ENCODE results near the gene CHMP6. TPM values are rescaled to one million over a fixed set of nuclear protein-coding genes. Genes with fewer than 3 reads are reported as not detected.

The CHMP6 gene
- 10 to 100 TPM; 13.9 to 16.7 TPM for total RNA-seq

GRCh38 chr17:80991645-80992076 lies at the start of gene CHMP6:
Gene CHMP6 (plus strand): TSS chr17:80991841. CDS start chr17:80991919, 78 bp downstream.
- POLR2A ChIA-PET, result interaction anchor here (2.1 kb wide), 1 partner anchor 10 kb away, joined by 8 read pairs; no protein-coding TSS in a partner anchor
- intact Hi-C loops (cut with micrococcal nuclease), result no loop called here

DNA sequence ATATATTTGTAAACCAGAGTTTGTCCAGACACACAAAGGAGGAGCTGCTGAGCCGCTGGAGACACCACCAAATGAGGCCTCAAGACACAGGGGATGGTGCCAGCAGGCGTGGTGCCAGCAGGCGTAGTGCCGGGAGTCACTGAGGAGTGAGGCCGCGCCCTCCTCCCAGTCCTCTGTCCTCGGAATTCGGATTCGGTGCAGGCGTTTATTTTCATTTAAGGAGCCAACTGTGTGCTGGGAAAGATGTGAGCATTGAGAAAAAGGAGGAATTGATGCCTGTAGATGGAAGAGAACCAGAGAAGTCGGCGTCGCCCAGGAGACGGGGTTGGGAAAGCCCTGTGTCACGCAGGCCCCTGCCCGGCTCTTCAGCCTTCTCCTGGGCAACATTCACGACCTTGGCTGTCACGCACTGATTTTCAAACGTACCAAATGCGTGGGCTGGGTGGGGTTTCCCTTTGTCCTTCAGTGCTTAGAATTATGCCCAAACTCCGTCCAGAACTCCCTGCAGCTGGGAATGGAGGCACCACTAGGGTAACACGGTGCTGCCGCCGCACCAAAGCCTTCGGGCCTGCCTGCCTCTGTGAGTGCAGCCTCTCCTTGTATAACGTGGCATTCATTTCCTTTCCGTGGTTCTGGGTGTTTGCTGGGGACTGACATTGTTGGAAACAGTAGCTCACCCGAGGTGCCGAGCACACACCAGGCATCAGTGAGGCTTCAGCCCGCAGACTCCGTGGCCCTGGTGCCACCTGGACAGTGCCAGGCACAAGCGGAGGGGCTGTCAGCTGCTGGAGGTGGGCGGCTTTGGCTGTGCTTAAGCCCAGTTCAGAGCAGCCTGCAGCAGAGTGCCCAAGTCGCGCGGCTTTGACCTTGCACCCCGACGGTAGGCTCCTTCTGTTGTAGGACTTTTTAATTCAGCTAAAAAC lies 49.0 kb upstream of the CHMP6 start:
- Mint-ChIP-seq H3K36me3 (ENCODE audit: low read depth) (peaks cover 27% of the 10 kb centered on the region), H3K27me3 (no peaks in the 10 kb centered on the region), H3K9me3 (no peaks in the 10 kb centered on the region), H3K4me1 (ENCODE audit: low read depth) (peaks cover 20% of the 10 kb centered on the region), H3K4me3 (no peak overlapping the region), H3K27ac (no peak overlapping the region)
- CTCF ChIA-PET, result no interaction called here
- DNase-seq (no peak), ATAC-seq (no peak)
- POLR2A ChIA-PET, result no interaction called here
- intact Hi-C loops (cut with micrococcal nuclease), result no loop called here
- TF ChIP-seq, protein P1, sequence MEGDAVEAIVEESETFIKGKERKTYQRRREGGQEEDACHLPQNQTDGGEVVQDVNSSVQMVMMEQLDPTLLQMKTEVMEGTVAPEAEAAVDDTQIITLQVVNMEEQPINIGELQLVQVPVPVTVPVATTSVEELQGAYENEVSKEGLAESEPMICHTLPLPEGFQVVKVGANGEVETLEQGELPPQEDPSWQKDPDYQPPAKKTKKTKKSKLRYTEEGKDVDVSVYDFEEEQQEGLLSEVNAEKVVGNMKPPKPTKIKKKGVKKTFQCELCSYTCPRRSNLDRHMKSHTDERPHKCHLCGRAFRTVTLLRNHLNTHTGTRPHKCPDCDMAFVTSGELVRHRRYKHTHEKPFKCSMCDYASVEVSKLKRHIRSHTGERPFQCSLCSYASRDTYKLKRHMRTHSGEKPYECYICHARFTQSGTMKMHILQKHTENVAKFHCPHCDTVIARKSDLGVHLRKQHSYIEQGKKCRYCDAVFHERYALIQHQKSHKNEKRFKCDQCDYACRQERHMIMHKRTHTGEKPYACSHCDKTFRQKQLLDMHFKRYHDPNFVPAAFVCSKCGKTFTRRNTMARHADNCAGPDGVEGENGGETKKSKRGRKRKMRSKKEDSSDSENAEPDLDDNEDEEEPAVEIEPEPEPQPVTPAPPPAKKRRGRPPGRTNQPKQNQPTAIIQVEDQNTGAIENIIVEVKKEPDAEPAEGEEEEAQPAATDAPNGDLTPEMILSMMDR (IDR thresholded peaks at IDR 0.05), result no peak

More at GRCh38 chr17:80991645-80992076, at the start of gene CHMP6:
- H3K27ac Mint-ChIP-seq, result peak within 1 kb of the TSS; percentile 83
- TF ChIP-seq, protein P1 (IDR thresholded peaks at IDR 0.05), result no peak
- H3K9me3 Mint-ChIP-seq, result no peaks in the 10 kb centered on the region
- ATAC-seq, result peak; percentile 75
- peak within 1 kb of the TSS; percentile 73 for H3K4me3 Mint-ChIP-seq
- peaks cover 5% of the 10 kb centered on the region for H3K36me3 Mint-ChIP-seq (ENCODE audit: low read depth)
- H3K4me1 Mint-ChIP-seq (ENCODE audit: low read depth), result peaks cover 23% of the 10 kb centered on the region
- CTCF ChIA-PET, result interaction anchor here (0.7 to 2.6 kb wide), 4 partner anchors 26 to 564 kb away, joined by 3 to 5 read pairs (median 4); no protein-coding TSS in a partner anchor
- no peaks in the 10 kb centered on the region for H3K27me3 Mint-ChIP-seq
- DNase-seq, result peak; percentile 74

DNA sequence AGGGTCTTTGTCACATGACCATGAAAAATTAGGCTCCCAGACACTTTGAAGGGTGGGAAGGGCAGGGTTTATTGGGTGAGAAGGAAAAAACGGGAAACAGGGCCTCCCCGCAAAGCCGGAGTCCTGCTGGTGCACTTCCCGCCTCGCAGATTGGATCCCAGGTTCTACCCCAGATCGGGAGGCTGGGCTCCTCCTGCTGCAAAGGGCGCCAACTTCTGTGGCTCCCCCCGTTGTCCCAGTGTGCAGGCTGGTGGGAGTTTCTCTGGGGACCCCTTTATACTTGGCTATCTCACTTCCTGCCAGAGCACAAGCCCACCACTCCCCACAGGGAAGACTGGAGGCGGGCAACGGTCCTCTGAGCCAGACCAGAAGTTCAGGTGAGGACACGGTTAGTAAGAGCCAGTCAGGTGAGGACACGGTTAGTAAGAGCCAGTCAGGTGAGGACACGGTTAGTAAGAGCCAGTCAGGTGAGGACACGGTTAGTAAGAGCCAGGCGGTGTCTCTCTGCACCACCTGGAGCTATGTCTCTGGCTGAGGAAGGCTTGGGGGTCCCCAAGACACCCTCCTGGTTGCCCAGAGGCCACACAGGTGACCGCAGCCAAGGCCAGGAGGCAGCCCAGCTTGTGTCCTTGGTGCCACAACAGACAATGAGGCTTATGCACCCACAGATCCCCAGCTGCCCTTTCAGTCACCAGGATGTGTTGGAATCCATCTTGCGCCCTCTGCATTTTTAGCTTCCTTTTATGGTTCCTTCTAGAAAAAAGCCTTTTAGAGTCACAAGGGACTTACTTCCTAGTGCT lies 48.1 kb upstream of the CHMP6 start:
- ChIA-PET CTCF (no interaction called here), POLR2A (interaction anchor here (0.7 kb wide), 1 partner anchor 107 kb away, joined by 3 read pairs; no protein-coding TSS in a partner anchor)
- Mint-ChIP-seq H3K9me3 (no peaks in the 10 kb centered on the region), H3K36me3 (ENCODE audit: low read depth) (peaks cover 28% of the 10 kb centered on the region), H3K4me1 (ENCODE audit: low read depth) (peaks cover 13% of the 10 kb centered on the region), H3K27me3 (no peaks in the 10 kb centered on the region), H3K27ac (no peak overlapping the region), H3K4me3 (no peak overlapping the region)
- DNase-seq (no peak), ATAC-seq (no peak)
- TF ChIP-seq, protein P1 (IDR thresholded peaks at IDR 0.05), result no peak
- intact Hi-C loops (cut with micrococcal nuclease), result no loop called here

DNA sequence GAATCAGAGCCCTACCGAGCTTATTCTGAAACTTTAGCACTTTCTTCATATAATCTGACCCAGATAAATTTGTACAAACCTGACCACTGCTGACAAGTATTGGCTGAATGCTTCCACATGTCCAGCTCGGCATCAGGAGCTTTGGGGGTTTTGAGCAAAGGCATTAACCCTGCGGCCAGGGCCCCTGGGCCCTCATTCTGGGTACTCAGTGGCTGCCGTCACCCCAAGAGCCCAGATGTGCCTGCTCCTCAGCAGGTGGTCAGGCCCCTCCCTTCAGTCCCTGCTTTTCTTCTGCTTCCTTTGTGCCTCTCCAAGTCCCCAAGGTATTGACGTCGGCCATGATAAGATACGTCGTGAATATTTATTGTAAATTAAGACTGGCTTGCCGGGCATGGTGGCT lies 47.3 kb upstream of the CHMP6 start:
- ChIA-PET CTCF (no interaction called here), POLR2A (interaction anchor here (0.7 kb wide), 1 partner anchor 106 kb away, joined by 3 read pairs; no protein-coding TSS in a partner anchor)
- TF ChIP-seq, protein P1 (IDR thresholded peaks at IDR 0.05), result no peak
- no peak for DNase-seq
- no peak overlapping the region for H3K4me3 Mint-ChIP-seq
- peaks cover 5% of the 10 kb centered on the region for H3K4me1 Mint-ChIP-seq (ENCODE audit: low read depth)
- no peaks in the 10 kb centered on the region for H3K9me3 Mint-ChIP-seq
- H3K27me3 Mint-ChIP-seq, result no peaks in the 10 kb centered on the region
- no peak overlapping the region for H3K27ac Mint-ChIP-seq
- intact Hi-C loops (cut with micrococcal nuclease), result no loop called here
- ATAC-seq, result no peak
- H3K36me3 Mint-ChIP-seq (ENCODE audit: low read depth), result peaks cover 28% of the 10 kb centered on the region

Measured in activated CD8-positive, alpha-beta T cell treated with anti-CD3 and anti-CD28 coated beads for 36 hours (primary cell).